ENCODE measurements around the gene HSPB3.

- TF ChIP-seq CTCF (IDR thresholded peaks at IDR 0.05) (no peak), POLR2A (IDR thresholded peaks at IDR 0.05) (no peak)
Measured at GRCh38 chr5:54484219-54484894, 28.9 kb downstream of the HSPB3 start.
